CD4-positive, alpha-beta T cell treated with Interleukin-10 for 1 hour (primary cell): Measurements from ENCODE around the gene FRMD4B.
"Not testable (repeated sequence)": the region's sequence is repeated elsewhere in the genome, so short reads cannot be mapped to it uniquely, and the experiment has no call there.

Experiments used
- DNase-seq: peaks from one replicate; pipeline ENCODE4 v3.0.0-alpha.2; 2020

The FRMD4B gene

GRCh38 chr3:69239063-69239462, 146.8 kb downstream of the FRMD4B start:
- DNase-seq: no peak

- peak; percentile 18 for DNase-seq
Observed at GRCh38 chr3:69236812-69237707, 148.8 kb downstream of the FRMD4B start.

GRCh38 chr3:69235882-69236281, 150.0 kb downstream of the FRMD4B start:
- DNase-seq: peak; percentile 41

GRCh38 chr3:69235227-69235626, 150.7 kb downstream of the FRMD4B start:
- DNase-seq: not testable (repeated sequence)

GRCh38 chr3:69232482-69232881, 153.4 kb downstream of the FRMD4B start:
- DNase-seq: no peak

- no peak for DNase-seq
Observed at GRCh38 chr3:69231929-69232440, 153.9 kb downstream of the FRMD4B start.

- no peak for DNase-seq
Observed at GRCh38 chr3:69226071-69226470, 159.8 kb downstream of the FRMD4B start.

- DNase-seq: no peak
Observed at GRCh38 chr3:69219101-69219708, 166.7 kb downstream of the FRMD4B start.

- DNase-seq: no peak
Observed at GRCh38 chr3:69218079-69218478, 167.8 kb downstream of the FRMD4B start.

- DNase-seq: no peak
Observed at GRCh38 chr3:69216981-69217380, 168.9 kb downstream of the FRMD4B start.

GRCh38 chr3:69214241-69214640, 171.6 kb downstream of the FRMD4B start:
- DNase-seq: no peak

- DNase-seq: no peak
Observed at GRCh38 chr3:69212411-69213160, 173.3 kb downstream of the FRMD4B start.

- DNase-seq: no peak
Observed at GRCh38 chr3:69210068-69210730, 175.7 kb downstream of the FRMD4B start.

- DNase-seq: no peak
Observed at GRCh38 chr3:69209413-69209812, 176.5 kb downstream of the FRMD4B start.

- DNase-seq: no peak
Observed at GRCh38 chr3:69207031-69207430, 178.9 kb downstream of the FRMD4B start.

GRCh38 chr3:69205385-69205784, 180.5 kb downstream of the FRMD4B start:
- no peak for DNase-seq

GRCh38 chr3:69204315-69204957, 181.5 kb downstream of the FRMD4B start:
- DNase-seq: no peak

GRCh38 chr3:69203631-69204314, 182.1 kb downstream of the FRMD4B start:
- no peak for DNase-seq

GRCh38 chr3:69201658-69202057, 184.2 kb downstream of the FRMD4B start:
- no peak for DNase-seq

- peak; percentile 47 for DNase-seq
Observed at GRCh38 chr3:69200384-69201068, 185.4 kb downstream of the FRMD4B start.

GRCh38 chr3:69199942-69200341, 185.9 kb downstream of the FRMD4B start:
- peak; percentile 48 for DNase-seq
